ENCODE measurements around the gene EHMT2. TPM values are rescaled to one million over a fixed set of nuclear protein-coding genes. Genes with fewer than 3 reads are reported as not detected.

Gene EHMT2
- polyA plus RNA-seq, 3 donors, result 9.9 to 52.8 (median 16.0) TPM

DNA sequence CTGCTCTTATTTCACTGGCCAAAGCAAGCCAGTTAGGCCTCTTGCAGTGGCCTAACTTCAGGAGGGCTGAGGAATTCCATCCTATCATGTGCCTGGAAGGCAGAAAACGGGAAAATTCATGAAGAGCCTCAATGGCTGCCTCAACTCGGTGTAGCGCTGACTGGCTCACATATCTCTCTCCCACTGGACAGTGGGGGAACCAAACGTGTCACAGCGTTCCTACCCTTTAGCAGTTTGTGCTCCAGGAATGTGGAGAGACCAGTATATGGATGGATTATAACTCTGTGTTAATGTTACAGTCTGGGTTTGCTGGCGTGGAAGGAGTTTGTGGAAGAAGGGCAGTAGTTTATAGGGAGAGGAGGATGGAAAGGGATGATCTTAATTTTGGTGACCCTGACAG, 18.3 kb upstream of the EHMT2 start:
- no peak for DNase-seq
- TF ChIP-seq, protein P1, sequence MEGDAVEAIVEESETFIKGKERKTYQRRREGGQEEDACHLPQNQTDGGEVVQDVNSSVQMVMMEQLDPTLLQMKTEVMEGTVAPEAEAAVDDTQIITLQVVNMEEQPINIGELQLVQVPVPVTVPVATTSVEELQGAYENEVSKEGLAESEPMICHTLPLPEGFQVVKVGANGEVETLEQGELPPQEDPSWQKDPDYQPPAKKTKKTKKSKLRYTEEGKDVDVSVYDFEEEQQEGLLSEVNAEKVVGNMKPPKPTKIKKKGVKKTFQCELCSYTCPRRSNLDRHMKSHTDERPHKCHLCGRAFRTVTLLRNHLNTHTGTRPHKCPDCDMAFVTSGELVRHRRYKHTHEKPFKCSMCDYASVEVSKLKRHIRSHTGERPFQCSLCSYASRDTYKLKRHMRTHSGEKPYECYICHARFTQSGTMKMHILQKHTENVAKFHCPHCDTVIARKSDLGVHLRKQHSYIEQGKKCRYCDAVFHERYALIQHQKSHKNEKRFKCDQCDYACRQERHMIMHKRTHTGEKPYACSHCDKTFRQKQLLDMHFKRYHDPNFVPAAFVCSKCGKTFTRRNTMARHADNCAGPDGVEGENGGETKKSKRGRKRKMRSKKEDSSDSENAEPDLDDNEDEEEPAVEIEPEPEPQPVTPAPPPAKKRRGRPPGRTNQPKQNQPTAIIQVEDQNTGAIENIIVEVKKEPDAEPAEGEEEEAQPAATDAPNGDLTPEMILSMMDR (IDR thresholded peaks at IDR 0.05), result no peak
- H4K20me1 ChIP-seq (ENCODE audit: insufficient read depth, low read length), result no peaks in the 10 kb centered on the region
- Mint-ChIP-seq H3K27ac (no peak overlapping the region), H3K27me3 (ENCODE audit: low read depth in 3 of 3) (peaks cover 0 to 4% (median 0%) of the 10 kb centered on the region in 3 donors), H3K9me3 (no peaks in the 10 kb centered on the region), H3K36me3 (no peaks in the 10 kb centered on the region), H3K4me1 (peaks cover 9% of the 10 kb centered on the region), H3K4me3 (no peak overlapping the region)
- no peak overlapping the region for H3K4me2 ChIP-seq (replicated peaks; ENCODE audit: extremely low read depth, low read length, poor library complexity, severe bottlenecking)
- H3K9me3 ChIP-seq (replicated peaks in 1 of 2; ENCODE audit: control insufficient read depth in 1 of 2, insufficient read depth in 1 of 2, low read length in 2 of 2), result no peaks in the 10 kb centered on the region
- no peaks in the 10 kb centered on the region for H3K36me3 ChIP-seq (replicated peaks in 1 of 2; ENCODE audit: control insufficient read depth in 1 of 2, insufficient read depth in 2 of 2, low read length in 2 of 2)
- H3K4me1 ChIP-seq (ENCODE audit: control insufficient read depth in 1 of 2, insufficient read depth in 2 of 2, low read length in 2 of 2), result peaks cover 4 to 7% of the 10 kb centered on the region in 2 donors
- no peak overlapping the region for H3K27ac ChIP-seq (ENCODE audit: low read depth in 1 of 2, low read length in 2 of 2)
- no peak overlapping the region for H2AFZ ChIP-seq (ENCODE audit: insufficient read depth, low read depth, low read length, poor library complexity, severe bottlenecking)
- H3K4me3 ChIP-seq (replicated peaks in 1 of 3; ENCODE audit: low read depth in 2 of 3, low read length in 3 of 3), result no peak overlapping the region
- intact Hi-C loops (cut with micrococcal nuclease), result no loop called here
- H3K79me2 ChIP-seq (ENCODE audit: insufficient read depth, low read length), result no peaks in the 10 kb centered on the region
- no peaks in the 10 kb centered on the region for H3K27me3 ChIP-seq (ENCODE audit: control insufficient read depth in 2 of 2, insufficient read depth in 2 of 2, low read length in 2 of 2)
- 93% methylated on average over 2 of the region's 6 CpGs for WGBS (ENCODE audit: insufficient coverage)
- no peak overlapping the region for H3K9ac ChIP-seq (ENCODE audit: insufficient read depth, low read length, poor library complexity, severe bottlenecking)

DNA sequence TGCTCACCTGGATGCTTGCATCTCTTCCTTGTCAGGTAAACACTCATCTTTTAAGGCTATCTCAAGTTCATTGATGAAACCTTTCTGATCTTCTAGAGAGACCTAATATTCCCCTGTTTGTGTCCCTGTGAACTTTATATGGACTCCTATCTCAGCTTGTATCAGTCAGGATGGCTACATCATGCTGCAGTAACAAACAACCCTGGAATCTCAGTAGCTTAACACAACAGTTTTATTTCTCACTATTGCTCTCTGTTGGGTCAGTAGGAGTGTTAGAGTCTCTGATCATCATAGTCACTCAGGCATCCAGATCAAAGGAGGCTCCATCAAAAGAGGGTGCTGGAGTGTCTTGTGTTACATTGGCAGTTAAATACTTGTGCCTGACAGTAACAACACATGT, 17.9 kb upstream of the EHMT2 start:
- peaks cover 0 to 3% of the 10 kb centered on the region in 2 donors for H3K4me1 ChIP-seq (ENCODE audit: control insufficient read depth in 1 of 2, insufficient read depth in 2 of 2, low read length in 2 of 2)
- Mint-ChIP-seq H3K27ac (no peak overlapping the region), H3K36me3 (no peaks in the 10 kb centered on the region), H3K9me3 (no peaks in the 10 kb centered on the region), H3K27me3 (ENCODE audit: low read depth in 3 of 3) (peaks cover 0 to 4% (median 0%) of the 10 kb centered on the region in 3 donors), H3K4me1 (peaks cover 7% of the 10 kb centered on the region), H3K4me3 (no peak overlapping the region)
- H3K27me3 ChIP-seq (ENCODE audit: control insufficient read depth in 2 of 2, insufficient read depth in 2 of 2, low read length in 2 of 2), result no peaks in the 10 kb centered on the region
- H2AFZ ChIP-seq (ENCODE audit: insufficient read depth, low read depth, low read length, poor library complexity, severe bottlenecking), result no peak overlapping the region
- no peak for DNase-seq
- H4K20me1 ChIP-seq (ENCODE audit: insufficient read depth, low read length), result no peaks in the 10 kb centered on the region
- no peak overlapping the region for H3K4me3 ChIP-seq (replicated peaks in 1 of 3; ENCODE audit: low read depth in 2 of 3, low read length in 3 of 3)
- no peaks in the 10 kb centered on the region for H3K36me3 ChIP-seq (replicated peaks in 1 of 2; ENCODE audit: control insufficient read depth in 1 of 2, insufficient read depth in 2 of 2, low read length in 2 of 2)
- H3K9ac ChIP-seq (ENCODE audit: insufficient read depth, low read length, poor library complexity, severe bottlenecking), result no peak overlapping the region
- H3K27ac ChIP-seq (ENCODE audit: low read depth in 1 of 2, low read length in 2 of 2), result no peak overlapping the region
- TF ChIP-seq, protein P1 (IDR thresholded peaks at IDR 0.05), result no peak
- H3K9me3 ChIP-seq (replicated peaks in 1 of 2; ENCODE audit: control insufficient read depth in 1 of 2, insufficient read depth in 1 of 2, low read length in 2 of 2), result no peaks in the 10 kb centered on the region
- no peaks in the 10 kb centered on the region for H3K79me2 ChIP-seq (ENCODE audit: insufficient read depth, low read length)
- no peak overlapping the region for H3K4me2 ChIP-seq (replicated peaks; ENCODE audit: extremely low read depth, low read length, poor library complexity, severe bottlenecking)
- intact Hi-C loops (cut with micrococcal nuclease), result no loop called here

Data from CD14-positive monocyte (primary cell).